ENCODE data around the gene UIMC1. TPM values are rescaled to one million over a fixed set of nuclear protein-coding genes. Genes with fewer than 3 reads are reported as not detected.

Gene UIMC1
- total RNA-seq, 1 experiment from 2014 or later = 20.7 TPM

DNA sequence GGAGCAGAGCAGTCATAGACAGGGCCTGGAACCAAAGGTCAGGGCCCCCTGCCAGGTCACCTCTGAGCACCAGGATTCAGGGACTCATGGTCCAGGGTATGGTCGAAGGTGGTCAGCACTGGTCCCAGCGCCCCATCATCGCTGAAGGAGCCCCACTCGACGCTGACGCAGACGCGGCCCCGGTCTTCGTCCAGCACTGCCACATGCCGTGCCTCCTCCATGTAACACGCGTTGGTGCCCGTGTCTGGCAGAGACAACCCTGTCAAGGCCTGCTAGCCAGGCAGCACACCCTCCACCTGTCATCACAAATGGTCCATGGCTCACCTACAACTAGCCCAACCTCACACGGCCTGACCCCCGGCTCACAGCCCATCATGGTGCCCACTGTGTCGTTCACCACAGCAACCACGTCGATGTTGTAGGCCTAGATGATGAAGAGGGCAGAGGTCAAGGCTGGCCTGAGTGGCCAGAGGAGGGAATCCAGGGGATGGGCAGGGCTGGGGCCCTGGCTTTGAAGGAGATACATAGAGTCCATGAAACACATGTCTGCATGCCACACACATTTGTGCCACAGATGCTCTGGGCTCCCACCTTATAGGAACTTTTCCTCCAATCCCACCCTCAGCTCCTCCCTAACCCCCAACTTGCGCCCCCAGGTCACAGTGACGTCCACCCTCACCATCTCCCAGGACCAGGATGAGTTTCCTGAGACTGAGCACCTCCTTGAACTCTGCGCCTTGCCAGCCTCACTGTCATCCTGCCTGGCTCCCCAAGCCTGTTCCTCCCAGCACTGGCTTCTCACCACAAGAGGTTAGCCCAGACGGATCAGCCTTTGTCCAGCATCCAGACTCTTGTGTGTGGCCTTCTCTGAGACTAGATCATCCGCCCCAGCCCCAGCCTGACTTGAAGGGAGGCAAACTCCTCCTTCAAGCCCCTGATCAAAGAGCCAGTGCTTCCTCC is 117.0 kb downstream of the UIMC1 start:
- Histone ChIP-seq H3K4me3 (ENCODE audit: low read length) (no peak overlapping the region), H3K9me3 (ENCODE audit: low read length) (no peaks in the 10 kb centered on the region), H3K4me2 (ENCODE audit: low read length) (no peak overlapping the region), H3K27ac (ENCODE audit: low read length) (no peak overlapping the region), H3K9me2 (replicated peaks; ENCODE audit: low read length) (no peaks in the 10 kb centered on the region), H3F3A (ENCODE audit: low read length, unreplicated experiment) (no peaks in the 10 kb centered on the region), H4K20me1 (ENCODE audit: low read length) (no peaks in the 10 kb centered on the region), H3K9ac (ENCODE audit: low read length) (no peak overlapping the region), H2AFZ (ENCODE audit: low read length) (no peak overlapping the region), H3K36me3 (ENCODE audit: low read depth, low read length) (no peaks in the 10 kb centered on the region), H3K27me3 (ENCODE audit: low read length) (no peaks in the 10 kb centered on the region; the same call in 1 of the 2 replicates), H3K4me1 (ENCODE audit: insufficient read depth, low read length) (no peaks in the 10 kb centered on the region), H3K79me2 (ENCODE audit: low read length) (no peaks in the 10 kb centered on the region)
- BruUV-seq (replicated peaks) = no TSS peak
- intact Hi-C loops (cut with micrococcal nuclease) = no loop called here
- DNase-seq (no peak), ATAC-seq (no peak)
- POLR2A ChIA-PET (ENCODE audit: unreplicated experiment) = no interaction called here
- CTCF ChIA-PET = no interaction called here
- TF ChIP-seq EZH2phosphoT487 (IDR thresholded peaks at IDR 0.05; ENCODE audit: borderline replicate concordance, low read length) (no peak), EZH2 (IDR thresholded peaks at IDR 0.05; ENCODE audit: low read length, unreplicated experiment) (no peak), CTCF (conservative IDR thresholded peaks at IDR 0.05; ENCODE audit: low read depth, low read length) (no peak)

GRCh38 chr5:176888865-176889165 is 117.8 kb downstream of the UIMC1 start:
- Histone ChIP-seq H3K4me2 (ENCODE audit: low read length) (no peak overlapping the region), H3K27me3 (ENCODE audit: low read length) (no peaks in the 10 kb centered on the region; the same call in 1 of the 2 replicates), H3K9me2 (replicated peaks; ENCODE audit: low read length) (no peaks in the 10 kb centered on the region), H3F3A (ENCODE audit: low read length, unreplicated experiment) (no peaks in the 10 kb centered on the region), H3K9me3 (ENCODE audit: low read length) (no peaks in the 10 kb centered on the region), H3K79me2 (ENCODE audit: low read length) (no peaks in the 10 kb centered on the region), H2AFZ (ENCODE audit: low read length) (no peak overlapping the region), H3K27ac (ENCODE audit: low read length) (no peak overlapping the region), H3K9ac (ENCODE audit: low read length) (no peak overlapping the region), H3K36me3 (ENCODE audit: low read depth, low read length) (no peaks in the 10 kb centered on the region), H4K20me1 (ENCODE audit: low read length) (no peaks in the 10 kb centered on the region), H3K4me1 (ENCODE audit: insufficient read depth, low read length) (no peaks in the 10 kb centered on the region), H3K4me3 (ENCODE audit: low read length) (no peak overlapping the region)
- intact Hi-C loops (cut with micrococcal nuclease) = no loop called here
- BruUV-seq (replicated peaks) = no TSS peak
- DNase-seq (no peak), ATAC-seq (no peak)
- no peak for TF ChIP-seq EZH2 (IDR thresholded peaks at IDR 0.05; ENCODE audit: low read length, unreplicated experiment)
- TF ChIP-seq EZH2phosphoT487 (IDR thresholded peaks at IDR 0.05; ENCODE audit: borderline replicate concordance, low read length) = no peak
- TF ChIP-seq CTCF (conservative IDR thresholded peaks at IDR 0.05; ENCODE audit: low read depth, low read length) = no peak
- ChIA-PET CTCF (no interaction called here), POLR2A (ENCODE audit: unreplicated experiment) (no interaction called here)

Data from PC-3 (cell line).